ENCODE measurements around the gene NUAK1.

Gene NUAK1

DNA sequence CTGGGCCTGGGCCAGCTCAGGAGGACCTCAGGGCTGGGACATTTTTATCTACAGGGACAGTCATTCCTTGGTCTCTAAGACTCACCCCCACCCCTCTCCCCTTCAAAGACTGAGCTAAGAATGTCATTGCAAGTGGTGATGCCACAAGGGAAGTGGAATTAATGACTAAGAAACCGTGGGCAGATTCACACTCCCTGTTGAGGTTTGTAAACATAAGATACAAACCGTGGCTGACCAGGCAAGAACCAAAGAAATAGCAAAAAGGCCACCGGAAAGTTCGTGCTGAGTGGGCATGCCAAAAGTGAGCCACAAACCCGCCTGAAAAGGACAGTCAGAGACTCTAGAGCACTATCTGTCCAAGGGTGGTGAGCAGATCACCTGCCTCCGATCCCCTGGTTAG, 25.7 kb downstream of the NUAK1 start:
- in situ Hi-C loops (cut with HindIII; ENCODE audit: low sequenced_read_pairs): no loop called here
- peak; percentile 64 for DNase-seq (ENCODE audit: low read depth, low spot score)
- no peak overlapping the region for H3K4me3 ChIP-seq (ENCODE audit: low read depth, low read length)
- TF ChIP-seq, protein P1, sequence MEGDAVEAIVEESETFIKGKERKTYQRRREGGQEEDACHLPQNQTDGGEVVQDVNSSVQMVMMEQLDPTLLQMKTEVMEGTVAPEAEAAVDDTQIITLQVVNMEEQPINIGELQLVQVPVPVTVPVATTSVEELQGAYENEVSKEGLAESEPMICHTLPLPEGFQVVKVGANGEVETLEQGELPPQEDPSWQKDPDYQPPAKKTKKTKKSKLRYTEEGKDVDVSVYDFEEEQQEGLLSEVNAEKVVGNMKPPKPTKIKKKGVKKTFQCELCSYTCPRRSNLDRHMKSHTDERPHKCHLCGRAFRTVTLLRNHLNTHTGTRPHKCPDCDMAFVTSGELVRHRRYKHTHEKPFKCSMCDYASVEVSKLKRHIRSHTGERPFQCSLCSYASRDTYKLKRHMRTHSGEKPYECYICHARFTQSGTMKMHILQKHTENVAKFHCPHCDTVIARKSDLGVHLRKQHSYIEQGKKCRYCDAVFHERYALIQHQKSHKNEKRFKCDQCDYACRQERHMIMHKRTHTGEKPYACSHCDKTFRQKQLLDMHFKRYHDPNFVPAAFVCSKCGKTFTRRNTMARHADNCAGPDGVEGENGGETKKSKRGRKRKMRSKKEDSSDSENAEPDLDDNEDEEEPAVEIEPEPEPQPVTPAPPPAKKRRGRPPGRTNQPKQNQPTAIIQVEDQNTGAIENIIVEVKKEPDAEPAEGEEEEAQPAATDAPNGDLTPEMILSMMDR (IDR thresholded peaks at IDR 0.05; ENCODE audit: low read depth, low read length): no peak

DNA sequence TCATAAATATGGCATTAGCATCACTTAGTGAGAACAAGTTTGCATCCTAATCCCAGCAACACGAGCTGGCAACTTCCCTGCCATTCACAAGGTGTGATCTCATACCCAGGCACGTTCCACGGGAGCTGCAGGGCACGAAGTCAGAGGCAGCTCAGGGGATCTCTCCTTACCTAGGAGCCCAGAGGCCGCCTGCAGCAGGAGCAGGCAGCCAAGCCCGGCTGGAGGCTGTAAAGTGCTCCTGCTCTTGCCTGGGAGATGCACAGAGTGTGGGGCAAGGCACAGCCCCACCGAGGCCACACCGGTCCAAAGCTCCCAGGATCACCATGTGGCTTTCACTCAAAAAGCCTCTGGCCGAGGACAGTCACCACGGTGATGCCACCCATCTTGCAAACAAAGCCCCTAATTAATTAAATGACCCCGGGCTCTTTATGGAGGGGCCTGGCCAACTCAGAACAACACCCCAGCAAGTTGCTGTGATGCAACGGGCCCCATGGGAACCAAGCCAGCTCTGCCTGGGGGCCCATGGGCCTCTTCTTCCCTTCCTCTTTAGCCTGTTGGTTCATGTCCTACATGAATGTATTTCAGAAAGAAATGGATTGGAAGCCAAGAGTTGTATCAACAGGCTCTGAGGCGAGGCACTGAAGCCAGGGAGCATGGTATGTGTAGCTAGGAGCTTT, 26.5 kb downstream of the NUAK1 start:
- DNase-seq (ENCODE audit: low read depth, low spot score): no peak
- H3K4me3 ChIP-seq (ENCODE audit: low read depth, low read length): no peak overlapping the region
- in situ Hi-C loops (cut with HindIII; ENCODE audit: low sequenced_read_pairs): no loop called here
- TF ChIP-seq, protein P1 (IDR thresholded peaks at IDR 0.05; ENCODE audit: low read depth, low read length): no peak

DNA sequence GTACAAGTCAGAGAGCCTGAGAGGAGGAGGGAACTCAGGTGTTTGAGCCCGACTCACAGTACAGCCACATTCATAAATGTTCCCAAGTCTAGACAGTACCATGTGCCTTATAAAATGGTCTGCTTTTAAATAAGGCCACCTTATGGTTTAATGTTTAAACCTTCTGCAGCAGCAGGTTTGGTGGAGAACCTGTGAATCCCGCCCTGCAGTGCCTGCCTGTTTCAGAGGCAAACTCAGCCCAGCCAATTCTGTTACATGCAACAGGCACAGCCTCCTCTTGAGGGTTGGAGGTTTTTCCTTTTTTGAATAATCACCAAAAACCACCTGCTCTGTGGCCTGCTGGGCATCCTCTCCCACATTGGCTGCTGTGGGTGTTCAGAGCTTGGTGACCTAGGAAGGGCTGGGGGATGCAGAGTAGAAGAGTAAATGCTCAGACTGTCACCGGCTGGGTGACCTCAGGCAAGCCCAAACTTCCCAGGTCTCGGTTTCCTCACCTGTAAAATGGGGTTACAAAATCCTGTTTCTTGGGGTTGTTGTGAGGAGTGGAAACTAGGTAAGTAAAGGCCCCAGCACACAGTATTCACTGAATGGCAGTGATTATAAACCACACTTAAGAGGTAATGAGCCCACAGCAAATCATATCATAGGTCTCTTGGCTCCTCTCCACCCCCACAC, 28.0 kb downstream of the NUAK1 start:
- no peak for DNase-seq (ENCODE audit: low read depth, low spot score)
- in situ Hi-C loops (cut with HindIII; ENCODE audit: low sequenced_read_pairs): no loop called here
- H3K4me3 ChIP-seq (ENCODE audit: low read depth, low read length): no peak overlapping the region
- TF ChIP-seq, protein P1 (IDR thresholded peaks at IDR 0.05; ENCODE audit: low read depth, low read length): no peak

DNA sequence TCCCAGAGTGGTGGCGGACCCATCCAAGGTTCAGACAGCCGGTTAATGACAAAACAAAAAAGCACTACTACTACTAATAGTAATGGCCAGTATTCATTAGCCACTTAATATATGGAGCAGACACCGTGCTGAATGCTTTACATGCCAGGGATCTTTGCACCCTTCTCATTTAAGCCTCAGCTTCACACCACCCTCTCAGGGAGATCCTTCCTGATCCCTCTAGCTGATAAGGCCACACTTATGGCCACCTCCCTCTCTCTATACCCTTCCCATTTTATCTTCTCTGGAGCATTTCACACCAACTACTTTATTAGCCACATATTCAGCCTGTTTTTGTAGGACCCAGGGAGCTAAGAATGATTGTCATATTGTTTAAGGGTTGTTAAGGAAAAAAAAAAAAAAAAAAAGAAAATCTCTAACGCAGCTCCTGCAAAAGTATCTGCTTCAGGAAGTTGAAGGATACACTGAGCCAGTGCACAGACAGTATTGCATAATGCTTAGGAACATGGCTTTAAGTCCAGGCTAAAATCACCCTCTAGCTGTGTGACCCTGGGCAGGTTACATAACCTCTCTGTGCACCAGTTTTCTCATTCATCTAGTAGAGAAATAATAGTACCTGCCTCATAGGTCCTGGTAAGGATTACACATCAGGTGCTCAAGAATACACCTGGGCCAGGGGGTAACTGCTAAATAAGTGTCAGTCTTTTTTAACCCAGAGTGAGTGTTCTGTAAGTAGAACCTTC, 29.4 kb downstream of the NUAK1 start:
- H3K4me3 ChIP-seq (ENCODE audit: low read depth, low read length): no peak overlapping the region
- DNase-seq (ENCODE audit: low read depth, low spot score): no peak
- TF ChIP-seq, protein P1 (IDR thresholded peaks at IDR 0.05; ENCODE audit: low read depth, low read length): no peak

DNA sequence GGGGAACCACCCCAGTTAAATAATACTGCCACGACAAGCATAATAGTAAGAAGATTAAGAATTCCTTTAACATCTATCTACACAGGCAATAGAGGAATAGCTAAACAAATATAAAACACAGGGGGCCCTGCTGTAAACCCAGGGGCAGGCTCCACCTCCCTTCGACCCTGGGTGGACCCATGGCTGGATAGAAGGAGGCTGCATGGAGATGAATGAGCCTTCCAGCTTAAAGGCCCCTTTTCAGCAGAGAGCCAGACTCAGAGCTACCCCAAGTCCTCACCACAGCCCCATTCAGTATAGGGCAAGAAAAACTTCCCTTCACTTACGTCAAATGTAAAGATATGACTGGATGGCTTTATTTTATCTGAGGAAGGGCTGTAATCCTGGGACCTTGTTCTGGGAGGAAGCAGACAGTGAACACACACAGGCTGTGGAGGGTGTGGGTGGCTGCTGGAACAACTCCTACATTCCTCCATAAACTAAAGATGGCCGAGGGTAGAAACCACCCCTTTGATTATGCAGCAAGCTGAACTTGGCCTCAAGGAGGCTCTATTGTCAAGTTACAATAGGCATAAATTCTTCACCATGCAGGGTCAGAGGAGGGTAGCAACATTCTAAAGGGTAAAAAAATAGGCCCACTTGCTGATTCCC, 30.4 kb downstream of the NUAK1 start:
- TF ChIP-seq, protein P1 (IDR thresholded peaks at IDR 0.05; ENCODE audit: low read depth, low read length): no peak
- in situ Hi-C loops (cut with HindIII; ENCODE audit: low sequenced_read_pairs): no loop called here
- H3K4me3 ChIP-seq (ENCODE audit: low read depth, low read length): no peak overlapping the region
- peak; percentile 73 for DNase-seq (ENCODE audit: low read depth, low spot score)

More for the DNA sequence above, 29.4 kb downstream of the NUAK1 start:
- in situ Hi-C loops (cut with HindIII; ENCODE audit: low sequenced_read_pairs): no loop called here

DNA sequence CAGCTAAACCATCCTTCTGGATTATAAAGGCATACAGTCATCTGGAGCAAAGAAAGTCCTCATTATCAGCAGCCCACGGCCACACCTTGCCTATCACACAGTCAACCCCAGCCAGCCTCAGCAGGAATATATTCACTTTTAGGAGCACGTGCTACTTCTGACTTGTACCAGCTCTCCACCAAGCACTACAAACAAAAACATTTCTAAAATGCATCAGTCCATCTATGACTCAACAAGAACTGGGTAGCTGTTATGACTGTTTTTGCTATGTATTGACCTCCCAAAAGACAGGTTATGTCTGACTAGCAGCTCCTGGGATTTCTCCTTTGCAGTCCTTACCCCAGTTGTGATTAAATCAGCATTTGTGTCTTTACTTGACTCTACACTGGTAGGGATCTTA, 31.2 kb downstream of the NUAK1 start:
- TF ChIP-seq, protein P1 (IDR thresholded peaks at IDR 0.05; ENCODE audit: low read depth, low read length): no peak
- in situ Hi-C loops (cut with HindIII; ENCODE audit: low sequenced_read_pairs): no loop called here

More for the DNA sequence above, 31.2 kb downstream of the NUAK1 start:
- DNase-seq (ENCODE audit: low read depth, low spot score): peak; percentile 54
- no peak overlapping the region for H3K4me3 ChIP-seq (ENCODE audit: low read depth, low read length)
